Heart left ventricle (tissue), 13 donors: Measurements from ENCODE around the gene CNTN4.

ENCODE experiments used
- CTCF ChIP-seq, 12 donors: fragments of 200-600 bp; sonication (generic) in 4 of 12; IDR thresholded peaks; one replicate each; pipeline versions ENCODE4 v1.5.0 to v1.8.0; 2018 to 2022; ENCODE audit warnings: antibody characterized with exemption in 12 of 12, mild to moderate bottlenecking in 5 of 12
- POLR2A ChIP-seq, 2 donors: fragments of 450-650 bp; IDR thresholded peaks; one replicate each; pipeline ENCODE4 v1.6.1; 2017; ENCODE audit warnings: antibody characterized with exemption in 2 of 2, mild to moderate bottlenecking in 2 of 2, moderate library complexity in 2 of 2
- donor health status: ischemic (EF 13 %, LVEDD 7.1; RV severe dilation, severe dysfunction).
- donor health status: DM: no; HTN: yes; CAD: no.
- donor health status: DM: no; HTN: no; CAD: no.
- donor health status: ischemic (EF 25% LVEDD 6.9; RV normal size, moderate dysfunction).
- donor health status: ischemic (EF 25% LVEDD 5.7; RV mildly dilated, moderate dysfunction).
- donor health status: ischemic (EF 35%, LVEDD 5.7; RV mildly dilated, moderate dysfunction).
- donor health status: nonischemic (EF 11% LVEDD 7.7; RV severe dilation, severe dysfunction).
- donor health status: DM: yes; HTN: yes; CAD: no.
- donor health status: PGD.
- donor health status: ischemic (EF 29% LVEDD 5.4; RV normal size, mild dysfunction).
- donor health status: nonischemic (EF 23%, LVEDD 6.1; RV moderate dilation, normal function).

DNA sequence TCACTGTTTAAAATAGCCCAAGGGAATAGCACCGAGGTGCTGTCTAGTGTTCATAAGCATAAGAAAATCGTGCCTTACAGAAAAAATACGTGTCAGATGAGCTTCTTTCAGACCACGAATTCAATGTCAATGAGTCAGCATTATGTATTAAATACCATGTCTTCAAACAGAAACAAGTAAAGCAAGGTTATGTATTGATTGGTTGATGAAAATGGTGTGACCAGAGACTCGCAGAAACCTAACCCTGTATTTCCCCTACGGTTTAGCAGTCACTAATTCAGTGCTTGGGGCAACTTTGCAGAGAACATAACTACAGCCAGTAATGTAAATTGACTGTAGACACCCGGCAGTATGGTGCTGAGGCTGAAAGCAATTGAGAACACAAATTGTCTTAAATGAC, 703.8 kb downstream of the CNTN4 start:
- TF ChIP-seq CTCF (IDR thresholded peaks at IDR 0.05) (no peak), POLR2A (IDR thresholded peaks at IDR 0.05) (no peak)
